ENCODE data around the gene PPT2. TPM values are rescaled to one million over a fixed set of nuclear protein-coding genes. Genes with fewer than 3 reads are reported as not detected.

The PPT2 gene
- total and polyA plus RNA-seq, 2 donors (not counting 3 experiments of a cell fraction or from before 2014, with no cell fraction given), result 27.2 to 47.3 TPM

GRCh38 chr6:32173051-32173727 lies 19.2 kb downstream of the PPT2 start:
- no peak for TF ChIP-seq POLR2A (IDR thresholded peaks at IDR 0.05; ENCODE audit: low read depth, low read length)
- TF ChIP-seq MYC (IDR thresholded peaks at IDR 0.05; ENCODE audit: low read depth, low read length), result no peak
- TF ChIP-seq GATA2 (IDR thresholded peaks at IDR 0.05; ENCODE audit: insufficient read depth, insufficient read length, low read depth, low read length), result no peak
- TF ChIP-seq POLR2AphosphoS5 (IDR thresholded peaks at IDR 0.05; ENCODE audit: insufficient read depth, low read depth, low read length), result no peak
- Histone ChIP-seq H3K9ac (replicated peaks; ENCODE audit: extremely low read depth, insufficient read depth, low read length) (no peak overlapping the region), H3K27ac (ENCODE audit: insufficient read depth, low read depth, low read length) (no peak overlapping the region), H3K36me3 (ENCODE audit: control insufficient read depth in 2 of 2, extremely low read depth in 1 of 2, insufficient read depth in 2 of 2, low read length in 2 of 2) (peaks cover 0 to 14% of the 10 kb centered on the region in 2 experiments), H4K20me1 (replicated peaks; ENCODE audit: control insufficient read depth, extremely low read depth, insufficient read depth, low read length) (no peaks in the 10 kb centered on the region), H3K27me3 (ENCODE audit: control insufficient read depth in 2 of 2, insufficient read depth in 2 of 2, low read length in 2 of 2) (no peaks in the 10 kb centered on the region), H3K4me2 (ENCODE audit: insufficient read depth, low read length) (no peak overlapping the region), H3K9me1 (replicated peaks; ENCODE audit: control insufficient read depth, extremely low read depth, insufficient read depth, low read length) (no peaks in the 10 kb centered on the region), H3K9me3 (replicated peaks; ENCODE audit: control insufficient read depth, insufficient read depth, low read length) (no peaks in the 10 kb centered on the region), H3K4me3 (replicated peaks in 1 of 3; ENCODE audit: insufficient read depth in 1 of 3, low read depth in 1 of 3, low read length in 3 of 3) (no peak overlapping the region), H3K79me2 (ENCODE audit: control insufficient read depth, insufficient read depth, low read length) (peaks cover 15% of the 10 kb centered on the region), H2AFZ (ENCODE audit: low read depth, low read length) (no peak overlapping the region), H3K4me1 (ENCODE audit: control insufficient read depth, extremely low read depth, insufficient read depth, low read length) (peaks cover 22% of the 10 kb centered on the region)
- dilution Hi-C loops (cut with MboI; ENCODE audit: extremely low pct_ligation_motif_present, low sequenced_read_pairs), result no loop called here
- FAIRE-seq (no peak), DNase-seq (ENCODE audit: low read depth, low spot score) (no peak)
- no TSS peak for BruUV-seq (replicated peaks)
- ChIA-PET CTCF (no interaction called here), POLR2A (no interaction called here)
- intact Hi-C loops (cut with micrococcal nuclease), result no loop called here

GRCh38 chr6:32174416-32174815 lies 20.5 kb downstream of the PPT2 start:
- Histone ChIP-seq H3K9me1 (replicated peaks; ENCODE audit: control insufficient read depth, extremely low read depth, insufficient read depth, low read length) (no peaks in the 10 kb centered on the region), H3K27ac (ENCODE audit: insufficient read depth, low read depth, low read length) (no peak overlapping the region), H4K20me1 (replicated peaks; ENCODE audit: control insufficient read depth, extremely low read depth, insufficient read depth, low read length) (no peaks in the 10 kb centered on the region), H3K4me3 (replicated peaks in 1 of 3; ENCODE audit: insufficient read depth in 1 of 3, low read depth in 1 of 3, low read length in 3 of 3) (no peak overlapping the region), H3K9me3 (replicated peaks; ENCODE audit: control insufficient read depth, insufficient read depth, low read length) (no peaks in the 10 kb centered on the region), H3K27me3 (ENCODE audit: control insufficient read depth in 2 of 2, insufficient read depth in 2 of 2, low read length in 2 of 2) (no peaks in the 10 kb centered on the region), H2AFZ (ENCODE audit: low read depth, low read length) (no peak overlapping the region), H3K4me2 (ENCODE audit: insufficient read depth, low read length) (peak overlapping the region; percentile 82), H3K9ac (replicated peaks; ENCODE audit: extremely low read depth, insufficient read depth, low read length) (no peak overlapping the region), H3K79me2 (ENCODE audit: control insufficient read depth, insufficient read depth, low read length) (peaks cover 21% of the 10 kb centered on the region), H3K4me1 (ENCODE audit: control insufficient read depth, extremely low read depth, insufficient read depth, low read length) (peaks cover 30% of the 10 kb centered on the region), H3K36me3 (ENCODE audit: control insufficient read depth in 2 of 2, extremely low read depth in 1 of 2, insufficient read depth in 2 of 2, low read length in 2 of 2) (peaks cover 0 to 8% of the 10 kb centered on the region in 2 experiments)
- DNase-seq (ENCODE audit: low read depth, low spot score) (no peak), FAIRE-seq (no peak)
- no peak for TF ChIP-seq FOS (IDR thresholded peaks at IDR 0.05; ENCODE audit: borderline replicate concordance, insufficient read depth, low read length)
- TF ChIP-seq, protein P1, sequence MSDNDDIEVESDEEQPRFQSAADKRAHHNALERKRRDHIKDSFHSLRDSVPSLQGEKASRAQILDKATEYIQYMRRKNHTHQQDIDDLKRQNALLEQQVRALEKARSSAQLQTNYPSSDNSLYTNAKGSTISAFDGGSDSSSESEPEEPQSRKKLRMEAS (IDR thresholded peaks at IDR 0.05; ENCODE audit: insufficient read depth, insufficient read length), result no peak
- TF ChIP-seq MYC (IDR thresholded peaks at IDR 0.05; ENCODE audit: low read depth, low read length), result no peak
- no peak for TF ChIP-seq GATA2 (IDR thresholded peaks at IDR 0.05; ENCODE audit: insufficient read depth, insufficient read length, low read depth, low read length)
- TF ChIP-seq POLR2A (IDR thresholded peaks at IDR 0.05; ENCODE audit: low read depth, low read length), result no peak
- ChIA-PET POLR2A (no interaction called here), CTCF (no interaction called here)
- BruUV-seq (replicated peaks), result no TSS peak
- intact Hi-C loops (cut with micrococcal nuclease) (no loop called here), dilution Hi-C loops (cut with MboI; ENCODE audit: extremely low pct_ligation_motif_present, low sequenced_read_pairs) (no loop called here)

Measured in endothelial cell of umbilical vein (primary cell).